PC-9 (cell line): ENCODE measurements around the gene TMSB10. TPM values are rescaled to one million over a fixed set of nuclear protein-coding genes. Genes with fewer than 3 reads are reported as not detected.

Experiments
- BruUV-seq: library from RNA; stranded (reverse); fragments of 400-500 nt; replicated peaks from 2 replicates; lab custom pipeline; 2021; lab: Mats Ljungman, UMichigan
- CTCF ChIA-PET: fragments of 300-600 bp; sonication (Branson Sonifier 250); formaldehyde crosslinking; loops from one replicate; lab custom pipeline; 2022; ENCODE audit warnings: antibody characterized with exemption; lab: Charles Lee
- POLR2A ChIA-PET: fragments of 300-600 bp; sonication (Branson Sonifier 250); formaldehyde crosslinking; loops from one replicate; lab custom pipeline; 2022; ENCODE audit warnings: antibody characterized with exemption; ENCODE audit not compliant: unreplicated experiment; lab: Charles Lee
- DNase-seq, 2 experiments: peaks; one replicate each; pipeline versions ENCODE4 v3.0.0 to v3.0.0-alpha.2; 2015 to 2022; ENCODE audit warnings: mixed read lengths in 1 of 2
- H2AFZ ChIP-seq: fragments of 200-600 bp; sonication (generic); 2 replicates; pipeline ENCODE4 v1.8.1; 2017; ENCODE audit warnings: antibody characterized with exemption
- H3F3A ChIP-seq: fragments of 200-600 bp; sonication (generic); 2 replicates; pipeline ENCODE4 v1.8.1; 2017; ENCODE audit warnings: antibody characterized with exemption, mild to moderate bottlenecking, low read depth; ENCODE audit not compliant: insufficient read depth
- H3K27ac ChIP-seq: fragments of 200-600 bp; sonication (generic); 2 replicates; pipeline ENCODE4 v1.6.1; 2016; ENCODE audit warnings: mixed run types
- H3K27me3 ChIP-seq: fragments of 200-600 bp; sonication (generic); 2 replicates; pipeline ENCODE4 v1.6.1; 2016; ENCODE audit warnings: low read depth, mixed run types; ENCODE audit not compliant: insufficient read depth
- H3K36me3 ChIP-seq: fragments of 200-600 bp; sonication (generic); 2 replicates; pipeline ENCODE4 v1.6.1; 2016; ENCODE audit warnings: low read depth, mixed run types
- H3K4me1 ChIP-seq: fragments of 200-600 bp; sonication (generic); replicated peaks from 2 replicates; pipeline ENCODE4 v1.6.1; 2016; ENCODE audit warnings: mixed run types; ENCODE audit not compliant: insufficient read depth
- H3K4me2 ChIP-seq: fragments of 200-600 bp; sonication (generic); 2 replicates; pipeline ENCODE4 v1.6.1; 2017; ENCODE audit warnings: mixed run types
- H3K4me3 ChIP-seq: fragments of 200-600 bp; sonication (generic); 2 replicates; pipeline ENCODE4 v1.6.1; 2016; ENCODE audit warnings: mixed run types
- H3K79me2 ChIP-seq: fragments of 200-600 bp; sonication (generic); 2 replicates; pipeline ENCODE4 v1.6.1; 2017; ENCODE audit warnings: low read depth, mixed run types
- H3K9me2 ChIP-seq: fragments of 200-600 bp; sonication (generic); 2 replicates; pipeline ENCODE4 v1.8.1; 2017; ENCODE audit warnings: mild to moderate bottlenecking; ENCODE audit not compliant: insufficient read depth
- H3K9me3 ChIP-seq: fragments of 200-600 bp; sonication (generic); 2 replicates; pipeline ENCODE4 v1.8.1; 2016; ENCODE audit warnings: low read depth; ENCODE audit not compliant: insufficient read depth
- H4K20me1 ChIP-seq: fragments of 200-600 bp; sonication (generic); 2 replicates; pipeline ENCODE4 v1.8.1; 2017; ENCODE audit not compliant: insufficient read depth
- EZH2 ChIP-seq: fragments of 200-600 bp; sonication (generic); IDR thresholded peaks from 2 replicates; pipeline ENCODE4 v1.8.0; 2017; ENCODE audit warnings: antibody characterized with exemption, low read depth
- intact Hi-C: fragments of 100-400 bp; cut with micrococcal nuclease; formaldehyde crosslinking; loops from one replicate; pipeline ENCODE4 v1.10.0; 2022; ENCODE audit not compliant: unreplicated experiment
- total RNA-seq: library from RNA; stranded (reverse); gene quantifications from 2 replicates; pipeline ENCODE4 v1.2.3, GENCODE V29; 2021
- TF ChIP-seq, protein P1 (sequence below): fragments of 200-600 bp; sonication (generic); conservative IDR thresholded peaks from 2 replicates; pipeline ENCODE4 v1.6.1; 2017; ENCODE audit warnings: mixed run types, antibody characterized with exemption, mild to moderate bottlenecking, moderate library complexity

Gene TMSB10
- total RNA-seq, 1 experiment from 2014 or later, result 1,668 TPM

DNA sequence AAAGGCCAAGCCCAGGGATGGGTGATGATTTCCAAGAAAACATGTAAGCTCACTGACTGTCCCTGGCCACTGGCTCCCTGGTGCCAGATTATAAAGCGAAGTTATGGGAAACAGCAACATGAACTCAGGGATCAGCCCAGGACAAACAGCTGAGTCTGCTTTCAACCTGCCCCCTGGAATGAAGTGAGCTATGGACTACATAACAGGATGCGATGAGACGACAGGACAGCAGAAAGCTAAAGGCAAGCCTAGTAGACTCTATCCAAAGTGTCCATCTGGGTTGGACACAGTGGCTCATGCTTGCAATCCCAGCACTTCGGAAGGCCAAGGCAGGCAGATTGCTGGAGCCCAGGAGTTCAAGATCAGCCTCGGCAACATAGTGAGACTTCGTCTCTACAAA, 48.9 kb downstream of the TMSB10 start:
- H3K79me2 ChIP-seq, result no peaks in the 10 kb centered on the region
- ChIA-PET CTCF (no interaction called here), POLR2A (interaction anchor here (0.6 kb wide), 1 partner anchor 21 kb away, joined by 10 read pairs; no protein-coding TSS in a partner anchor)
- TF ChIP-seq, protein P1, sequence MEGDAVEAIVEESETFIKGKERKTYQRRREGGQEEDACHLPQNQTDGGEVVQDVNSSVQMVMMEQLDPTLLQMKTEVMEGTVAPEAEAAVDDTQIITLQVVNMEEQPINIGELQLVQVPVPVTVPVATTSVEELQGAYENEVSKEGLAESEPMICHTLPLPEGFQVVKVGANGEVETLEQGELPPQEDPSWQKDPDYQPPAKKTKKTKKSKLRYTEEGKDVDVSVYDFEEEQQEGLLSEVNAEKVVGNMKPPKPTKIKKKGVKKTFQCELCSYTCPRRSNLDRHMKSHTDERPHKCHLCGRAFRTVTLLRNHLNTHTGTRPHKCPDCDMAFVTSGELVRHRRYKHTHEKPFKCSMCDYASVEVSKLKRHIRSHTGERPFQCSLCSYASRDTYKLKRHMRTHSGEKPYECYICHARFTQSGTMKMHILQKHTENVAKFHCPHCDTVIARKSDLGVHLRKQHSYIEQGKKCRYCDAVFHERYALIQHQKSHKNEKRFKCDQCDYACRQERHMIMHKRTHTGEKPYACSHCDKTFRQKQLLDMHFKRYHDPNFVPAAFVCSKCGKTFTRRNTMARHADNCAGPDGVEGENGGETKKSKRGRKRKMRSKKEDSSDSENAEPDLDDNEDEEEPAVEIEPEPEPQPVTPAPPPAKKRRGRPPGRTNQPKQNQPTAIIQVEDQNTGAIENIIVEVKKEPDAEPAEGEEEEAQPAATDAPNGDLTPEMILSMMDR, result no peak
- TF ChIP-seq EZH2, result no peak
- no peak overlapping the region for H3K4me3 ChIP-seq
- no TSS peak for BruUV-seq
- no peaks in the 10 kb centered on the region for H3K36me3 ChIP-seq
- no peaks in the 10 kb centered on the region for H3K9me2 ChIP-seq
- intact Hi-C loops, result no loop called here
- no peak overlapping the region for H2AFZ ChIP-seq
- no peaks in the 10 kb centered on the region for H3K27me3 ChIP-seq
- peaks cover 29% of the 10 kb centered on the region for H3K4me1 ChIP-seq
- no peak overlapping the region for H3K4me2 ChIP-seq
- peaks cover 28% of the 10 kb centered on the region for H3F3A ChIP-seq
- DNase-seq, result no peak
- H4K20me1 ChIP-seq, result no peaks in the 10 kb centered on the region
- no peak overlapping the region for H3K27ac ChIP-seq
- no peaks in the 10 kb centered on the region for H3K9me3 ChIP-seq

Other genes starting within 250 kb of the TMSB10 start
- gene TRABD2A, start 24.6 kb upstream of the TMSB10 start, total RNA-seq, result 0.88 and 2.2 TPM in 2 replicates
- gene KCMF1, start 65.5 kb downstream of the TMSB10 start, total RNA-seq, result 95.3 and 97.8 TPM in 2 replicates
- 2.3 and 2.8 TPM in 2 replicates for gene TCF7L1, start 227.7 kb downstream of the TMSB10 start, total RNA-seq